ENCODE measurements around the gene OR7A5. TPM values are rescaled to one million over a fixed set of nuclear protein-coding genes. Genes with fewer than 3 reads are reported as not detected.
"Not testable (repeated sequence)": the region's sequence is repeated elsewhere in the genome, so short reads cannot be mapped to it uniquely, and the experiment has no call there.

OR7A5 gene
- total RNA-seq, 1 donor from 2014 or later: not detected

GRCh38 chr19:14782626-14783409 lies 52.2 kb downstream of the OR7A5 start:
- Histone ChIP-seq H3K36me3 (no peaks in the 10 kb centered on the region), H3K9me3 (no peaks in the 10 kb centered on the region), H3K4me1 (no peaks in the 10 kb centered on the region), H3K27me3 (no peaks in the 10 kb centered on the region), H3K4me3 (no peak overlapping the region), H3K27ac (peak overlapping the region; percentile 6)
- intact Hi-C loops (cut with DNase I): no loop called here
- no peak for ATAC-seq
- DNase-seq: no peak
- TF ChIP-seq CTCF (IDR thresholded peaks at IDR 0.05): no peak

DNA sequence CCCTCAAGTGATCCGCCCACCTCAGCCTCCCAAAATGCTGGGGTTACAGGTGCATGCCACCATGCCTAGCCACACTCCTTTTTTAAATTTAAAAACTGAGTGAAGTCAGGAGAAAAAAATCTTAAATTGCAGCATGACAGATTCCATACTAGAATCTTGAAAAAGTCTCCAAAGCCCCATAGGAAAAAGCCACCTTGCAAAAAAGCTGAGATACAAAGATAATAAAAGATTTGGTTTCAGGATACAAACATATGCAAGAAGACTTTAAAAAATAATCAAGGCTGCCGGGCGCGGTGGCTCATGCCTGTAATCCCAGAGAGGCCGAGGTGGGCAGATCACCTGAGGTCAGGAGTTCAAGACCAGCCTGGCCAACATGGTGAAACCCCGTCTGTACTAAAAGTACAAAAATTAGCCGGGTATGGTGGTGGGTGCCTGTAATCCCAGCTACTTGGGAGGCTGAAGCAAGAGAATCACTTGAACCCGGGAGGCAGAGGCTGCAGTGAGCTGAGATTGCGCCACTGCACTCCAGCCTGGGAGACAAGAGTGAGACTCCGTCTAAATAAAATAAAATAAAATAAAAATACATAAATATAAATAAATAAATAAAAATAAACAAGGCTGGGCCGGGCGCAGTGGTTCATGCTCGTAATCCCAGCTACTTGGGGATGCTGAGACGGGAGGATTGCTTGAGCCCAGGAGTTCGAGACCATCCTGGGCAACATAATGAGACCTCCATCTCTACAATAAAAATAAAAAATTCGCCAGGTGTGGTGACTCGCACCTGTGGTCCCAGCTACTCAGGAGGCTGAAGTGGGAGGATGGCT lies 53.1 kb downstream of the OR7A5 start:
- intact Hi-C loops (cut with DNase I); H3K36me3 ChIP-seq; H3K4me3 ChIP-seq; H3K27ac ChIP-seq; H3K9me3 ChIP-seq; H3K27me3 ChIP-seq; ATAC-seq; H3K4me1 ChIP-seq; DNase-seq: not testable (repeated sequence)

DNA sequence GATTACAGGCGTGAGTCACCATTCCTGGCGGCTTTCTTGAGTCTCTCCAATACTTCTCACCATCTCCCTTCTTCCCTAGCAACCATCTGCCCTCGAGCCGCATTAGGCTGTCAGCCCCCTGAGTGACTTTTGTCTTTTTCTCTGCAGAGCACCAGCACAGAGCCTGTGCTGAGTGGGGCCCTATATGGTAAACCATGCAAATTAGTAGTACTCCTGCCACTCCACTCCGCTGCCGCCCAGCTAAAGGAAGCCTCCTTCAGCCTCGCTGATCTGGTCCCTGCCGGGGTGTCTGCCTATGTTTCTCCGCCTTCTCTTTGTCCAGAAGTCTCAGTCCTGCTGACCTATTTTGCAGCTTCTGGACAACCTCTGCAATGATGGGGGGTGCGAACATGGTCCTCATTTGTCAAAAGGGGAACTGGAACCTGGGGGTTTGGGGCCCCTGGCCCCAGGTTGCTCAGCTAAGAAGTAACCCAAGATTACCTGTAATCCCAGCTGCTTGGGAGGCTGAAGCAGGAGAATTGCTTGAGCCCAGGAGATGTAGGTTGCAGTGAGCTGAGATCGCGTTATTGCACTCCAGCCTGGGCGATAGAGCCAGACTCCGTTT lies 54.3 kb downstream of the OR7A5 start:
- DNase-seq; H3K4me3 ChIP-seq; intact Hi-C loops (cut with DNase I); H3K36me3 ChIP-seq; H3K9me3 ChIP-seq; H3K4me1 ChIP-seq; ATAC-seq; H3K27ac ChIP-seq; H3K27me3 ChIP-seq: not testable (repeated sequence)

- Histone ChIP-seq H3K4me1 (no peaks in the 10 kb centered on the region), H3K27me3 (peaks cover 13% of the 10 kb centered on the region), H3K36me3 (no peaks in the 10 kb centered on the region), H3K9me3 (no peaks in the 10 kb centered on the region), H3K27ac (no peak overlapping the region), H3K4me3 (no peak overlapping the region)
- intact Hi-C loops (cut with DNase I): no loop called here
- TF ChIP-seq CTCF (IDR thresholded peaks at IDR 0.05): no peak
- ATAC-seq (no peak), DNase-seq (no peak)
These were observed 55.8 kb downstream of the OR7A5 start for GRCh38 chr19:14779151-14779550.

DNA sequence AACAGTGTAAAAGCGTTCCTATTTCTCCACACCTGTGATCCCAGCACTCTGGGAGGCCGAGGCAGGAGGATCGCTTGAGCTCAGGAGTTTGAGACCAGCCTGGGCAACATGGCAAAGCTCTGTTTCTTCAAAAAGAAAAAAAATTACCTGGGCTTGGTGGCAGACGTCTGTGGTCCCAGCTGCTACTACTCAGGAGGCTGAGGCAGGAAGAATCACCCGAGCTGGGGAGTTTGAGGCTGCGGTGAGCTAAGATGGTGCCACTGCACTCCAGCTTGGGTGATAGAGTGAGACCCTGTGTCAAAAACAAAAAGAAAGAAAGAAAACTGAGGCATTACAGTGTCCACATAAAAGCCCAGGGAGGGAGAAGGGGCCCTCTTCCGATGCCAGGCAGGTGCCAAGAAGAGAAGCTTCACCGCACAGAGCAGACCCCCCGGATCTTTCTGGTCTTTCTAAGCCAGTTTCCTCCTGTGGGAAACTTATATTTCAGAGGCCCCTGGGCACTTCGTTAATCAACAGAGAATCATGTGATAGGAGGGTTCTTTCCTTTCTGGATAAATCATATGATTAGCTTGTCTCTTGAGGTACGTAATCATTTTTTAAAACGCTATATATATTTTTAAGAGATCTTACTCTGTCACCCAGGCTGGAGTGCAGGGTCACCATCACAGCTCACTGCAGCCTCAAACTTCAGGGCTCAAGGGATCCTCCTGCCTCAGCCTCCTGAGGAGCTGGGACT lies 56.7 kb downstream of the OR7A5 start, which contains the start of gene ADGRE2:
Gene ADGRE2, minus strand, starts transcription at position 451 of the 736 bp plus-strand sequence. CDS start 1,804 bp downstream, outside the sequence.
- H3K9me3 ChIP-seq; intact Hi-C loops (cut with DNase I); DNase-seq; H3K4me3 ChIP-seq; H3K4me1 ChIP-seq; H3K27ac ChIP-seq; H3K36me3 ChIP-seq; ATAC-seq: not testable (repeated sequence)
- peaks cover 13% of the 10 kb centered on the region for H3K27me3 ChIP-seq

DNA sequence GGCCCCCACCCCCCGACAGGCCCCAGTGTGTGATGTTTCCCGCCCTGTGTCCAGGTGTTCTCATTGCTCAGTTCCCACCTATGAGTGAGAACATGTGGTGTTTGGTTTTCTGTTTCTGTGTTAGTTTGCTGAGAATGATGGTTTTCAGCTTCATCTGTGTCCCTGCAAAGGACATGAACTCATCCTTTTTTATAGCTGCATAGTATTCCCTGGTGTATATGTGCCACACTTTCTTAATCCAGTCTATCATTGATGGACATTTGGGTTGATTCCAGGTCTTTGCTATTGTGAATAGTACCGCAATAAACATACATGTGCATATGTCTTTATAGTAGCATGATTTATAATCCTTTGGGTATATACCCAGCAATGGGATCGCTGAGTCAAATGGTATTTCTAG lies 57.3 kb downstream of the OR7A5 start:
- intact Hi-C loops (cut with DNase I); H3K9me3 ChIP-seq; H3K36me3 ChIP-seq; DNase-seq; H3K4me1 ChIP-seq; H3K4me3 ChIP-seq; H3K27ac ChIP-seq; ATAC-seq: not testable (repeated sequence)
- peaks cover 13% of the 10 kb centered on the region for H3K27me3 ChIP-seq

Other genes with a start within 250 kb of the OR7A5 start
- gene ADGRE3, start 160.3 kb downstream of the OR7A5 start, total RNA-seq: 17.3 TPM
- gene ZNF333, start 145.1 kb downstream of the OR7A5 start, total RNA-seq: 20.4 TPM
- 17.0 TPM for gene ADGRE2, start 56.6 kb downstream of the OR7A5 start, total RNA-seq
- not detected for gene OR7C1, start within 50 bp of the OR7A5 start, total RNA-seq
- not detected for gene OR7A10, start 13.7 kb upstream of the OR7A5 start, total RNA-seq
- not detected for gene OR7A17, start 50.9 kb upstream of the OR7A5 start, total RNA-seq
- not detected for gene OR7C2, start 106.3 kb upstream of the OR7A5 start, total RNA-seq
- not detected for gene SLC1A6, start 144.7 kb upstream of the OR7A5 start, total RNA-seq
- not detected for gene CASP14, start 214.3 kb upstream of the OR7A5 start, total RNA-seq
- gene OR1I1, start 247.0 kb upstream of the OR7A5 start, total RNA-seq: not detected

Measured in upper lobe of right lung (tissue), 1 donor.